ENCODE data around the gene TSPAN31. TPM values are rescaled to one million over a fixed set of nuclear protein-coding genes. Genes with fewer than 3 reads are reported as not detected.

The TSPAN31 gene
- total and polyA plus RNA-seq, 2 of the 8 experiments (the other 6 are each of a cell fraction or from before 2014, with no cell fraction given): 15.8 to 31.4 TPM

- TF ChIP-seq RAD21 (IDR thresholded peaks at IDR 0.05 in 1 of 2, conservative IDR thresholded peaks at IDR 0.05 in 1 of 2; ENCODE audit: low read depth in 2 of 2, low read length in 2 of 2) (peak in 1 of 2 experiments; percentile 40; a peak in 1 of 4 replicates), RFX5 (IDR thresholded peaks at IDR 0.05; ENCODE audit: borderline replicate concordance, low read depth, low read length) (no peak), CHD1 (IDR thresholded peaks at IDR 0.05; ENCODE audit: low read depth, low read length) (no peak), PHF8 (conservative IDR thresholded peaks at IDR 0.05; ENCODE audit: low read depth, low read length) (peak; percentile 98), SIX5 (IDR thresholded peaks at IDR 0.05; ENCODE audit: low read depth, low read length) (no peak), EGR1 (IDR thresholded peaks at IDR 0.05; ENCODE audit: borderline replicate concordance, low read depth, low read length) (peak; percentile 69; the same call in 1 of the 2 replicates)
Observed at GRCh38 chr12:57782608-57783465, 38.0 kb downstream of the TSPAN31 start, which contains the start of gene TSFM (continued).

Measured in H1 (cell line).